Thyroid gland (tissue), 4 donors: ENCODE results near the gene RARA. TPM values are rescaled to one million over a fixed set of nuclear protein-coding genes. Genes with fewer than 3 reads are reported as not detected.

Source experiments
- DNase-seq, 2 donors: peaks; one replicate each; pipeline ENCODE4 v3.0.0-alpha.2; 2019
- H3K27ac ChIP-seq, 3 donors: fragments of 200-600 bp; sonication (generic); 1 replicate in 2 of 3; 2 replicates in 1 of 3; pipeline ENCODE4 v1.5.1; 2016 to 2019; ENCODE audit warnings: mild to moderate bottlenecking in 1 of 3, moderate library complexity in 1 of 3
- H3K27me3 ChIP-seq: fragments of 200-600 bp; sonication (generic); one replicate; pipeline ENCODE4 v1.5.1; 2019
- H3K36me3 ChIP-seq, 2 donors: fragments of 200-600 bp; sonication (generic); one replicate each; pipeline ENCODE4 v1.5.1; 2016 to 2019
- H3K4me1 ChIP-seq, 2 donors: fragments of 200-600 bp; sonication (generic); one replicate each; pipeline ENCODE4 v1.5.1; 2017 to 2019
- H3K4me3 ChIP-seq, 3 donors: fragments of 200-600 bp; sonication (generic); replicated peaks in 1 of 3; 1 replicate in 2 of 3; 2 replicates in 1 of 3; pipeline ENCODE4 v1.5.1; 2016; ENCODE audit warnings: mild to moderate bottlenecking in 1 of 3
- H3K9me3 ChIP-seq: fragments of 200-600 bp; sonication (generic); one replicate; pipeline ENCODE4 v1.5.1; 2017
- POLR2A ChIP-seq, 2 donors: fragments of 450-650 bp; IDR thresholded peaks; one replicate each; pipeline ENCODE4 v1.6.1; 2017; ENCODE audit warnings: antibody characterized with exemption in 2 of 2, mild to moderate bottlenecking in 2 of 2, moderate library complexity in 1 of 2
- WGBS, 2 donors: methylation state at CpG; one replicate each; pipeline ENCODE4 v1.1.5; 2017; 5-methylcytosine and 5-hydroxymethylcytosine counted together
- intact Hi-C: fragments of 100-400 bp; cut with DNase I; formaldehyde crosslinking; loops from one replicate; pipeline ENCODE4 v1.15.1; 2023
- total RNA-seq, 4 donors: library from RNA; depleted of rRNA; stranded (reverse); fragments of >200 nt; gene quantifications; one replicate each; pipeline ENCODE4 v1.2.3, GENCODE V29; 2016
- TF ChIP-seq, protein P1 (sequence below), 6 experiments: fragments of 200-600 bp in 3 of 6; fragments of 450-650 bp in 3 of 6; sonication (generic) in 3 of 6; IDR thresholded peaks; one replicate each; pipeline ENCODE4 v1.5.1; 2016 to 2019; ENCODE audit warnings: antibody characterized with exemption in 6 of 6, mild to moderate bottlenecking in 2 of 6, inconsistent platforms in 1 of 6, moderate library complexity in 1 of 6

RARA gene
- total RNA-seq, 4 donors from 2014 or later: 20.0 to 60.9 (median 35.2) TPM

GRCh38 chr17:40327244-40327729 is 18.3 kb downstream of the RARA start:
- peaks cover 87 to 100% of the 10 kb centered on the region in 2 donors for H3K4me1 ChIP-seq
- H3K27me3 ChIP-seq: no peaks in the 10 kb centered on the region
- H3K36me3 ChIP-seq: no peaks in the 10 kb centered on the region
- intact Hi-C loops: no loop called here
- no peak overlapping the region for H3K4me3 ChIP-seq
- peak overlapping the region in 2 of 3 donors; percentile 93 to 96 for H3K27ac ChIP-seq
- no peak for TF ChIP-seq POLR2A (IDR thresholded peaks at IDR 0.05)
- TF ChIP-seq, protein P1, sequence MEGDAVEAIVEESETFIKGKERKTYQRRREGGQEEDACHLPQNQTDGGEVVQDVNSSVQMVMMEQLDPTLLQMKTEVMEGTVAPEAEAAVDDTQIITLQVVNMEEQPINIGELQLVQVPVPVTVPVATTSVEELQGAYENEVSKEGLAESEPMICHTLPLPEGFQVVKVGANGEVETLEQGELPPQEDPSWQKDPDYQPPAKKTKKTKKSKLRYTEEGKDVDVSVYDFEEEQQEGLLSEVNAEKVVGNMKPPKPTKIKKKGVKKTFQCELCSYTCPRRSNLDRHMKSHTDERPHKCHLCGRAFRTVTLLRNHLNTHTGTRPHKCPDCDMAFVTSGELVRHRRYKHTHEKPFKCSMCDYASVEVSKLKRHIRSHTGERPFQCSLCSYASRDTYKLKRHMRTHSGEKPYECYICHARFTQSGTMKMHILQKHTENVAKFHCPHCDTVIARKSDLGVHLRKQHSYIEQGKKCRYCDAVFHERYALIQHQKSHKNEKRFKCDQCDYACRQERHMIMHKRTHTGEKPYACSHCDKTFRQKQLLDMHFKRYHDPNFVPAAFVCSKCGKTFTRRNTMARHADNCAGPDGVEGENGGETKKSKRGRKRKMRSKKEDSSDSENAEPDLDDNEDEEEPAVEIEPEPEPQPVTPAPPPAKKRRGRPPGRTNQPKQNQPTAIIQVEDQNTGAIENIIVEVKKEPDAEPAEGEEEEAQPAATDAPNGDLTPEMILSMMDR (IDR thresholded peaks at IDR 0.05): no peak
- H3K9me3 ChIP-seq: no peaks in the 10 kb centered on the region
- 81 to 89% methylated on average over 3 to 4 of the region's 4 CpGs for WGBS, 2 donors
- no peak for DNase-seq

DNA sequence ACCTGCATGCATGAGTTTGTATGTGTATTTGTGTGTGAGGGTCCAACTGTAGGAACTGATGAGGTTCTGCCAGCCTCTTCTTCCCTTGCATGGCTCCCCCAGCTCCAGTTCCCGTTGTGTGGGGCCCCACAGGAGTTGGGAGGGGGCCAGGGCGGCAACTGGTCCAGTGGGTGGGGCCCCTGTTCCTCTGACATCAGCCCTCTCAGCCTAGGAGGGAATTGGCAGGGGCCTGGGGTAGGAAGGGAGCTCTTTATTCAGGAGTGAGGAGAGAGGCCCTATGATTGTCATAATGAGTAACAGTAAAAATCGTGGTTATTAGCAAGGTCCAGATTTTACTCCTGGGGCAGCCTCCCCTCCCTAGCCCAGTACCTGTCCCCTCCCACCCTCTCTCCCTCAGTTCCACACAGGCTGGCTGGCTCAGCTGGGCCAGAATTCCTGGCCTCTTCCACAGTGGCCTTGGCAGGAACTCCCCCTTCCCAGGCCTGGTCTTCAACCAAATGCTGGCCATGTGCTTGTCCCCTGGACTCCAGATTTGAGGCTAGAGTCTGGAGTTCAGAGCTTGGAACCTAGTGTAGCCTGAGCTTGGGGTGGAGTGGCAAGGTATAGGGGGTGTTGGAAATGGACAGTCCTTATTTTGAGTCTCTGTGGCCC is 18.9 kb downstream of the RARA start:
- no peaks in the 10 kb centered on the region for H3K9me3 ChIP-seq
- H3K27ac ChIP-seq: peak overlapping the region in 2 of 3 donors; percentile 93 to 96
- intact Hi-C loops: no loop called here
- no peak for TF ChIP-seq POLR2A (IDR thresholded peaks at IDR 0.05)
- TF ChIP-seq, protein P1 (IDR thresholded peaks at IDR 0.05): no peak
- 10 to 29% methylated on average over 1 to 3 of the region's 3 CpGs for WGBS, 2 donors
- DNase-seq: no peak
- H3K27me3 ChIP-seq: no peaks in the 10 kb centered on the region
- no peak overlapping the region for H3K4me3 ChIP-seq
- H3K4me1 ChIP-seq: peaks cover 87 to 100% of the 10 kb centered on the region in 2 donors
- H3K36me3 ChIP-seq: no peaks in the 10 kb centered on the region

- Histone ChIP-seq H3K4me3 (no peak overlapping the region), H3K27me3 (no peaks in the 10 kb centered on the region), H3K4me1 (peaks cover 87 to 100% of the 10 kb centered on the region in 2 donors), H3K9me3 (no peaks in the 10 kb centered on the region), H3K36me3 (no peaks in the 10 kb centered on the region), H3K27ac (peak overlapping the region in 2 of 3 donors; percentile 93 to 96)
- intact Hi-C loops: no loop called here
- TF ChIP-seq, protein P1 (IDR thresholded peaks at IDR 0.05): no peak
- TF ChIP-seq POLR2A (IDR thresholded peaks at IDR 0.05): no peak
- 85 to 92% methylated on average over 2 of the region's 2 CpGs for WGBS, 2 donors
- DNase-seq: no peak
Observed at GRCh38 chr17:40328386-40328766, 19.4 kb downstream of the RARA start.

DNA sequence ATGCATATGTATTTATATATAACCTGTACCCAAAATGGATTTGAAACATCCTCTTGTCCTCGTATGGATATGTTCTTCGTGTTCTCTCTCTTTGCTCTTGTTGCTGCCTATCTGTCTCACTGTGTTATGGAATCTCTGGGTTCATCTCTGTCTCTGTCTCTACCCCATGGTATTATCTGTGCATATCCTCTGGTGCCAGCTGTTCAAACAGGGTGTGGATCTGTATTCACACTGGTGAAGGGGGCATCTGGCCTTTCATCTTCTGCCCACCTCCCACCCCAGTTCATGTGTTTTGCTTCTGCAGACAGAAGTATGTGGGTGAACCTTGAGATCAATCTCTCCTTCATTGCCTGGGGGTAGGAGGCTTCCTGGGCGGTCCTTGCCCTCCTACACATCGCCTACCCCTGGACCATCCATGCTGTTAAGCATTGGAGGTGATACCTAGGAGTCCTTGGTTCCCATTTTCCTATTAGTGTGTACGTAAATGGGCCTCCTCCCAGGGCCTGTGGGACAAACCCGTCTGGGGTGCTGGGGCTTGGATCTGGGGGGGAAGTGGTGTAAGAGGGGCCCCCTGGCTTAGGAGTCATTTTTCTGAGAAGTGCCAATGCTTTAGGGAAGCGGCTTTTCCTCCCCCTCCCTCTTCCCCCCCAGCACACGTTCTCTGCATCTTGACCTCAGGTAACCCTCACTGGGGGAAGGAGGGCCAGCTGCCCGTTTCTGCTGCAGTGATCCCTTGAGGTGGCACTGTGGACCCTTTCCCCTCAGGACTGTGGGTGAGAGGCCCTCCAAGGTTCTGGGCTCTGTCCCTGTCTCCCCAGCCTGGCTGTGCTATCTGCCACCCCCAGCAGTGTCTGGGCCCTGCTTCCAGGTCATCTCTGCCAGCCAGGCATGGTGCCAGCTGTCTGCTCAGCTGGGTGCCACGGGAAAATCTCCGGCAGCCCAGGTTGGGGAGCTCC is 21.1 kb downstream of the RARA start:
- Histone ChIP-seq H3K36me3 (no peaks in the 10 kb centered on the region), H3K4me1 (peaks cover 96 to 100% of the 10 kb centered on the region in 2 donors), H3K9me3 (no peaks in the 10 kb centered on the region), H3K27me3 (no peaks in the 10 kb centered on the region), H3K4me3 (no peak overlapping the region), H3K27ac (peak overlapping the region; percentile 83 to 90 (median 89))
- 27 to 29% methylated on average over 9 to 11 of the region's 11 CpGs for WGBS, 2 donors
- intact Hi-C loops: no loop called here
- no peak for TF ChIP-seq POLR2A (IDR thresholded peaks at IDR 0.05)
- TF ChIP-seq, protein P1 (IDR thresholded peaks at IDR 0.05): no peak
- peak; percentile 94 to 95 for DNase-seq
